GM15510 (cell line): Measurements from ENCODE around the gene DPP9.

Source experiments
- POLR2A ChIP-seq: IDR thresholded peaks from 3 replicates; pipeline ENCODE4 v1.6.1; 2011; ENCODE audit warnings: borderline replicate concordance; ENCODE audit not compliant: insufficient read length; ENCODE audit errors: extremely low read depth

DPP9 gene

GRCh38 chr19:4701557-4701956 is 22.1 kb downstream of the DPP9 start:
- no peak for TF ChIP-seq POLR2A

GRCh38 chr19:4700693-4700970 is 23.0 kb downstream of the DPP9 start:
- TF ChIP-seq POLR2A = no peak

GRCh38 chr19:4699826-4700692 is 23.6 kb downstream of the DPP9 start:
- no peak for TF ChIP-seq POLR2A

- TF ChIP-seq POLR2A = no peak
These were observed 26.3 kb downstream of the DPP9 start for GRCh38 chr19:4697304-4697703.

GRCh38 chr19:4695224-4695731 is 28.4 kb downstream of the DPP9 start:
- TF ChIP-seq POLR2A = no peak

GRCh38 chr19:4694211-4694987 is 29.2 kb downstream of the DPP9 start:
- TF ChIP-seq POLR2A = no peak

- no peak for TF ChIP-seq POLR2A
These were observed 30.0 kb downstream of the DPP9 start for GRCh38 chr19:4693471-4694121.

- TF ChIP-seq POLR2A = no peak
These were observed 30.6 kb downstream of the DPP9 start for GRCh38 chr19:4693078-4693350.

GRCh38 chr19:4692251-4693077 is 31.2 kb downstream of the DPP9 start:
- no peak for TF ChIP-seq POLR2A

GRCh38 chr19:4691373-4691772 is 32.3 kb downstream of the DPP9 start:
- TF ChIP-seq POLR2A = no peak

- no peak for TF ChIP-seq POLR2A
These were observed 33.3 kb downstream of the DPP9 start for GRCh38 chr19:4690361-4690760.

GRCh38 chr19:4689403-4689802 is 34.2 kb downstream of the DPP9 start:
- TF ChIP-seq POLR2A = no peak

- no peak for TF ChIP-seq POLR2A
These were observed 35.1 kb downstream of the DPP9 start for GRCh38 chr19:4688587-4688986.

- TF ChIP-seq POLR2A = no peak
These were observed 36.2 kb downstream of the DPP9 start for GRCh38 chr19:4687396-4687795.

- no peak for TF ChIP-seq POLR2A
These were observed 36.9 kb downstream of the DPP9 start for GRCh38 chr19:4686700-4687099.
